GM19035 (cell line): ENCODE data around the gene POLN.

Experiments used
- ATAC-seq: cut with Tn5 transposase; IDR thresholded peaks from one replicate; pipeline ENCODE4 v1.9.1; 2021; ENCODE audit not compliant: unreplicated experiment

POLN gene

DNA sequence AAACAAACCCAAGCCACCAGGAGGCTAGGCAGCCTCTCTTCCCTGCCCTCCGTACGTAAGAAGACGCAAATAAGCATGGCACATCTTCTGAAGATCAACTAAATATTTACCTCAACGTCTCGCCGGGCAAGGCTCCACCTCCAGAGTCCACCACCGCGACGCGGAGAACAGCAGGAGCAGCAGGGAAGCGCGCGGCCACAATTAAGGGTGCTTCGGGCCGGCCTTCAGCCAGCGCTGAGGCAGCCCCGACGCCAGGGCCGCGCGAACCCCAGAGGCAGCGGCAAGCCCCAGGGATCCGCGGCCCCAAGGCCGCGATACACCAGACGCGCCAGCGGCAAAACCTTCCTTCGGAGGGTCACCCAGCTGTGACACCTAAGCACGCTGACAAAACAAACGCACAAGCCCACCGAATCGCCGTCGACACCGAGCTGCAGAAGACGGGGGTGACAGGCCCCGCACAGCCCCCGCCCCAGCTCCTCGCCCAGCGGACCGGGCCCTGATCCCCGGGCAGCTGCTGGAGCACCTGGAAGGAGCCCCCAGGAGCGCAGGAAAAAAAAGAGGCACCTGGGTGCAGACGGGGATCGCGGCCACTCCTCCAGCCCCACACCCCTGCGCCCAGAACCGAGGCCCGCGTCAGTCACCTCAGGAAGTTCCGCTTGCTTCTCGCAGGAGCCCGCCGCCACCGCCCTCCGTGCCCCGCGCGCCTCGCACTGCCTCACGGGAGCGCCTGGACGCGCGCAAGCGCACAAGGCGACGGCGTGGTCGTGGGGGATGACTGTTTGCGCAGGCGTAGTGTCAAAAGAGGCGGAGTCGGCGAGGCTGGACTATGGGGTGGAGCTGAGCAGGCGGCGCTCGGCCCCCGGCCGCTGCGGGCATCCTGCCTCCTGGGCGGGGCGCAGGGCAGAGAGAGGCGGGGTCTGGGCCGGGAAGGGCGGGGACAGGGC lies at the start of gene POLN, which contains the start of gene HAUS3:
Gene POLN (minus strand): TSS at position 712 of the 944 bp plus-strand sequence. CDS start 12,890 bp downstream, outside the sequence.
Gene HAUS3 (minus strand): TSS at position 712 of the 944 bp plus-strand sequence. CDS start 1,175 bp downstream, outside the sequence.
- ATAC-seq: peak; percentile 87

DNA sequence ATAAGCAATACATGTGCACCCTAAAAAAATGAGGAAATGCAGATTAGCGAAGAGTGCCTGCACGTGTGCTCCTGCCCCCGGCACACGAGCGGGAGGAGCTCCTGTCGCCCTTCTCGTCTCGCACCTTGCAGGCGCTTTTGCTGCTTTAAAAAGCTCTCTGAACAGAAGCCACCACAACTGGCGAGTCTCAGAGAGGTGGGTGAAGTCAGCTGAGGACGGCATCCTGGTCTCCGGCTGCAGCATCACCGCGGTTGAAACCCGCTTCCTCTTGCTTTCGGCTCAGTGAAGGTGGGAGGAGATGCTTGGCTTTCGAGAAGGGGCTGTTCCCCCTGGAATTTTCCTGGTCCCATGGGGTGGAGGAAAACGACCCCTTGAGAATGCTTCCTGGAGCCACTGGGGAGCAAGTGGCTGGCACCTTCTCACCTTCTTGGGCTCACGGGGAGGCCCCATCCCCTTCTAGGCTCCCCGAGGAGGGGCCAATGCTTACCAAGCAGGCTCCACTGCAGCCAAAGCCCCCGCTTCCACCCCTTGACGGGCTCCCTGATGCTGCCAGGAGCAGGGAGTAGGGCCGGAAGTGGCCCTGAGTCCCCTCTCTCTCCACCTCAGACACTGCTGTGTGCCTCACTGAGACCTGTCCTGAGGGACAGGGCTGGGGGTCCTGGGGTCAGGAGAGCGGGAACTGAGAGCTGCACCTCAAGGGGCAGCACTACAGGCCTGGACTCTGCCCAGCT lies 49.2 kb upstream of the POLN start:
- ATAC-seq: no peak

DNA sequence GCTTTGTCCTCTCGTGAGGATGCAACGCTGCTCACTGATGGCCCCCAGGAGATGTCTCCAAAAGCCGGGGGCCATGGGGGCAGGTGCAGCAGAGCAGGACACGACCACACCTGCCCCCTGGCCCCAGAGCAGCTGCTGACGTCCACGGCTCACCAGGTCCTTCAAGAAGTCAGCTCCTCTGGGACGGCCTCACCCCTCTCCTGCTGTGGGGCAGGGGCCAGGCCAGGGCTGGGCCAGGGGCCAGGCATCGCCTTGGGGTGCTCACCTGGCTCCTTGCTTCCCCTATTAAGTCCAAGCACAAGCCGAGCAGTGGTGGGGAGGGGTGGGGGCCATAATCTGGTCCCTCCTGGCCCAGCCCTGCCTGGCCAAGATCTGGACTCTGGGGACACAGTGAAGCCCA lies 48.6 kb upstream of the POLN start:
- no peak for ATAC-seq

DNA sequence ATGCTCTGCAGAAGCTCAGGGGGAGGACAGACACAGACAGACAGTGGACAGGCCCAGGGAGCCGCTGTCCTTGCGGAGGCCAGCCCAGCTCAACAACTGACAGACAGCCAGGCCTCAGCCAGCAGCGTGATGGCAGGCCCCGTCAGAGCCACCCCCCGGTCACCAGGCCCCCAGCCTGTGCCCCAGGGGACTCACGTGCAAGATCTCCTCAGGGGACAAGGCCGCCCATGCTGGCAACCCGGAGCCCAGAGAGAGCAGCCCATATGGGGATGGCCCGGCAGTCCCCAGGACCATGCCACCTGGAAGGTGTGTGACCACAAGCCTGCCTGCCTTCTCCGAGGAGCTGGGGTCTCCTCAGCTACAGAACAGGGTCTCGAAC lies 48.0 kb upstream of the POLN start:
- no peak for ATAC-seq

DNA sequence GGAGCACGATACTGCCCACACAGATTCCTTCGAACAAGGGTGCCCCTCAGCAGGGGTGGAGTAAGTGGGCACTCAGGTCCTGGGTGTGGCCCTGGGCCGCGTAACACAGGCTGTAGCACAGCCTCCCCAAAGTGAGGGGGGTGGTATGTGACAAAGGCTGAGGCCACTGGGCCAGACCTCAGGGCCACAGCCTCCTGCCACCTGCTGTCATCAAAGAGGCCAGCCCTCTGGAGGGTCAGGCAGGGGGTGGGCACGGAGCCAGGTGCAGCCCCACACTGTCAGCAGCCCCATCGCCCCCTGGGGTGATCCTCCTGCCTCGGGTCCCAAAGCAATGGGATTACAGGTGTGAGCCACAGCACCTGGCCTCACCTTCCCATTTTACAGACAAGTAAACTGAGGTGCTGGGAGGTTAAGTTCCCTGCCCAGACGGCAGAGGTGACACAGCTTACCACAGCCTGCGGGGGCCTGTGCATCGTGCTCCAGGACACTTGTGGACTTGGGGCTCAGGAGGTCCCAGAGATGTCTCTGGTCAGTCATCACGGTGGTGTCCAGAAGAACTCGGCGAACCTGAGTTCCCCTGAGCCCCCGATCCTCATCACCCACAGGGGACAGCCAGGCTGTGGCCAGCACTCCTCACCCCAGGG lies 47.5 kb upstream of the POLN start:
- ATAC-seq: no peak

DNA sequence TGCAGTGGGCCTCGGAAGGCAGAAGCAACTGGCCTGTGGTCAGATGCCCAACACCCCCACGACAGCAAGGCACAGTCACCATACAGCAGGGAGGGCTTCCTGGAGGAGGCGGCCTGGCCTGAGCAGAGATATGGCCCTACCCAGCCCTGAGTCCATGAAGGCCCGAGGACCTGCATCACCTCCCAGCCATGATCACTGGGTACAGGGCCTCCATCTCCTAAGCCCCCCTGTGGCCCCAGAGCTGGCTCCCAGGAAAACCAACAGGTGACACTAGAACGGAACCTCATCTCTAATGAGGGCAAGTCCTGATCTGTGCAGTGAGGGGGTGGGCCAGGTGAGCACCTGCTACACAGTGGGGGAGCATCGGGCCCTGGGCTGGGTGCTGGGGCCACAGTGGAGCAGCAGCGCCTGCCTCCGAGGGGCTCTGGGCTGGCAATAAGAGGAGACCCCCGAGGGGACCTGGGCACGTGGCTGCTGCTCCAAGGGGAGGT lies 46.2 kb upstream of the POLN start:
- ATAC-seq: no peak

DNA sequence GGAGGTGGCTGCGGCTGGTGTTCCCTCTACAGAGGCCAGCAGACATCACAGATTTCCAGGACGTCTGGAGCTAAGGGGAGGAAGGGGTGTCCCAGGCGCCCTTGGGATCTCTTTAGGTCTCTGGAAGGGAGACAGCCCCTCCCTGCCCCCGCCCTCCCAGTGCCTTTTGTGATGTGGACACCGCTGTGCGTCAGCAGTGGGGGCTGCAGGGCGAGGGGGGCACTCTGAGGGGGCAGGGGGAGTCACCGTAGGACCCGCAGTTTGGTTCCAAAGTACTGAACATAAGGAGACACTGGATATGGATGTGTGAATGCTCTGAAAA lies 45.6 kb upstream of the POLN start:
- no peak for ATAC-seq

DNA sequence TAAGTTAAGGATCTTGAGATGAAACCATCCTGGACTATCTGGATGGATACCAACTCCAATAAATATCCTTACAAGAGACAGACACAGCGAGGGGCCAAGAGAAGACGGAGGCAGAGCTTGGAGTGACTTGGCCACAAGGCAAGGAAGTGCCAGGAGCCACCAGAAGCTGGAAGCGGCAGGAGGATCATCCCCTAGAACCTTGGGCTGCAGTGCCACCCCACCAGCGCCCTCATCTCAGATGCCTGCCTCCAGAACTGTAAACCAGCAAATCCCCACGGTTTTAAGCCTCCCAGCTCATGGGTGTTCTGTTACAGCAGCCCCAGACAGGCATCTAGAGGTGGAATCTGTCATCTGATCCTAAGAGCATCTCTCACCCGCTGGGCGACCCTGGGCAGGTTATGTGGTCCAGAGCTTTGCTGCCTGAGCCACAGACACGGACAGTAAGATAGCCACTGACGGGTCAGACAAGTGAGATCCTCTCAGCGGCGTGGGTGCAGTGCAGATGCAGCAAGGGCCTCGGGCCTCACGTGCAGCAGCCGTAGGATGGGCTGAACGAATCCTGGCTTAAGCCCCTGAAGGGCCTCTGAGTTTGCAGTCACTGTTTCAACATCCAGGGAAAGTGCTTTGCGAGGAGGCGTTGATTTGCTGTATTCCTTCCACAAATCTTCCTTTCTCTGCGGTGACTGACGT lies 45.1 kb upstream of the POLN start:
- no peak for ATAC-seq

DNA sequence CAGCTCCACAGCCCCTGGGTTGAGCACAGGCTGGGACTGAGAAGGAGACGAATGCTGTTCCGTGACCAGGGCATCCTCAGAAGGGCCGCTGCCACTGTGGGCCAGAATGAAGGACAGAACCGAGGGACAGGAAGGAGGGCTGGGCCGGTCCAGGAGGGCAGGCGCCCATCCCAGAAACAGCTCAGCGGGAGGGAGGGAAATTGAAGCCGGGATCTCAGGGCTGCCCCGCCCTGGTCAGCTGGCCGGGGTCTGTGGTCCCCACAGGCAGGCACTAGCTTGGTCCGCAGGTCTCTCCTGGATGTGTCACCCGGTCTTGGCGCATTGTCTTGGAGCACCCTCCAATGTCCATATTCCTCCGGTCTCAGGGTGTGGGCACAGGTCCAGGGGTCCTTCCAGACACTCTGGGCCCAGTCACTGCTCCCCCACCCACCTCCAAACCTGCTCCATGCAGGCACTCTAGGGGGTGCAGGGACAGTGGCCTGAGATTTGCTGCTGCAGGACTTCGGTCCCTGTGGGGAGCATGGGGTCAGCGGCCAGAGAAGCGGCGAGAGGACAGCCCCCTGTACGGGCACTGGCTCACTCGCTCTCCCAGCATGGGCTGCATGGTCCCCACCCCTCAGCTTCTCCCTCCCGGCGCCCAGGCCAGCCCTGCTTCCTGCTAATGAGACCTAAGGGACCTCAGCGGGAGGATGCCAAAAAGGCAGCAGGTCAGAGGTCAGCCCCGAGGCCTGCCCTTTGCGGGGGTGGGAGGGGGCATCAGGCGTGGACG lies 43.9 kb upstream of the POLN start:
- no peak for ATAC-seq

DNA sequence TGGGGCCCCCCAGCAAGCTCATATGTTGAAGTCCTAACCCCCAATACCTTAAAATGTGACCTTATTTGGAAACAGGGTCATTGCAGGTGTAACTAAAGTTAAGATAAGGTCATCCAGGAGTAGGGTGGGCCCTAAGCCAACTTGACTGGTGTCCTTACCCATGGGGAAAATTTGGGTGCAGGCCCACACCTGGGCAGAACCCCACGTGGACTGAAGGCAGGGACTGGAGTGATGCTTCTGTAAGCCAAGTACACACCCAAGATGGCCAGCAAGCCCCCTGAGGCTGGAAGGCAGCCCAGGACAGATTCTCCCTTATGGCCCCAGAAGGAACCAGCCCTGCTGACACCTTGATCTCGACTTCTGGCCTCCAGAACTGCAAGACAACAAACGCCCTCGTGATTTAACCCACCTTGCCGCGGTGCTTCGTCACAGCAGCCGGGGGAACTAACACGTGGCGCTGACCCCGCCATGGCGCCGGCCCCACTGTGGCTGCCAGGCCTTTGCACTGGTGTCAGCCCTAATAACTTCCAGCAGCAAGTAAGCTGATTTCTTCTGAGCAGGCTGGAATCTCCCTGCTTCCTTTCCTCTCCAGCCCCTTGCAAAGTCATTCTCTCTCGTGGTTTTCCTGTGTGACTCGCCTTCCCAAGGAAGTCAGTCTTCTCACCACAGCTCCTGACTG lies 43.2 kb upstream of the POLN start:
- no peak for ATAC-seq

DNA sequence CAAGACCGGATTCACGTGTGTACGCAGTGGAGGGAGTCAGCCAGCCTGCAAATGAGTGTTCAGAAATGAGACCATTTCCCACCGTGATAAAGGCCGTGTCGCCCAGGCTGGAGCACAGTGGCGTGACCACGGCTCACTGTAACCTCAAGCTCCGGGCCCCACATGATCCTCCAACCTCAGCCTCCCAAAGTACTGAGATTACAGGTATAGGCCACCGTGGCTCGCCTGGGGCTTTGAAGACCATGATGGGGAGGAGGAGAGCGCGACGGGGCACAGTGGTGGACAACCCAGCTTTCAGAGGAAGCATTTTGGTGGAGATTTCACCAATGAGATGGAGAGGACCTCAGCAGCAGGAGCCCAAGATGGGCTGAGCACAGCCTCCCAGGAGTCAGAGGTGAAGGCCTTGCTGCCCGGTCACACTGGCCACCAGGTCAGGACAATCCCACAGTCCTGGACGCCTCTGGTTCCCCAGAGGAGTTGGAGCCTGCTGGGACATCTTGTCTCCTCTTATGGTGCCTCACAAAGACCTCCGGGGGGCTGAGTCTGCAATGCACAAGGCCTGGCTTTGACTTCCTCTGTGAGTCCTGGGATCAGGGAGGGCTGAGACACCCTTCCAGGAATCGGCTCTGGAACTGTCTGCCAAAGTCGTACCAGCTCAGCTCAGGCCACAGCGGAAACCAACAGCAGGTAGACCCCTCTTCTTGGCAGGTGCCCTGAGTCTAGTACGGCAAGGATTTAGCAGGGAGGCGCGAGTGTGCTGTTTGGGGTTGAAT lies 42.4 kb upstream of the POLN start:
- ATAC-seq: no peak

DNA sequence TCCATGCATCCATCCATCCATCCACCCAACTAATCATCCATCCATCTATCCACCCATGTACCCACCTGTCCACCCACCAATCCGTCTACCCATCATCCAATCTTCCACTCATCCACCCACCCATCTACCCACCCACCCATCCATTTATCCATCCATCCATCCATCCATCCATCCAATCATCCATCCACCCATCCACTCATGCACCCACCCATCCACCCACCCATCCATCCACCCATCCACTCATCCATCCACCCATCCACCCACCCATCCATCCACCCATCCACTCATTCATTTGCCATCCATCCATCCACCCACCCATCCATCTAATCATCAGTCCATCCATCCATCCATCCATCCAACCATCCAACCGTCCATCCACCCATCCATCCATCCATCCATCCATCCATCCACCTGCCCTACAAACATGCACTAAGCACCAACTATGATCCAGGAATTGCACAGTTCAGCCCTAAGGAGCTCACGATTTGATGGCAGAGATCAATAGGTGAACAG lies 41.3 kb upstream of the POLN start:
- ATAC-seq: no peak

DNA sequence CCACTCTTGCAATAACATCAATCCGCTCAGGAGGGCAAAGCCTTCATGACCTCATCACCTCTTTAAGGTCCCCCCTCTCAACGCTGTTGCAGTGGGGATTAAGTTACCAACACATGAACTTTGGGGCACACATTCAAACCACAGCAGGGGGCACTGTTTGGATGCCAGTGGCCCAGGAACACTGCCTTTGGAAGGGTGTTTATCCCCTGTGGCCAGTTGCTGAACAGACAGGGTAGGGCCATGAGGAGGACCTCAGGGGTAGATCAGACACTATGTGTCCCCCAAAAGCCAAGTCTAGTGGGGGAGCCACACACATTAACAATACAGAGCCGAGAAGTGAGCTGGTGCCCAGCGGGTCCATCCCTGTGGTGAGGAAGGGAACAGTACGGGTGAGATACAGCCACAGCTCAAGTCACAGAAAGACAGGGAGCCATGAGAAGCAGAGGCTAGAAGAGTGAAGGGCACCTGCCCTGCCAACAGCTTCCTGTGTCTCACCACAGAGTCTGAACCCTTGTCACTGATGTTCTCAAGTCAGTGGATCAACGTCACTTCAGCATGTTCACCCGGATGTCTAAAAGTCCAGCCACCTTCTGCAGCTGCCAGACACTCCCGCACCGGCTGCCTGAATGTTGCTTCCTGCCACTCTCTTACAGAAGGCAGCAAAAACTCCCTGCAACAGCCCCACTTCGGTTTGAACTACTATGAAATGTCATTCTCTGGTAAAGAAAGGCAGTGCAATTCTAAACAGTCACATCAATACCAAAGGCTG lies 39.8 kb upstream of the POLN start:
- ATAC-seq: peak; percentile 86

DNA sequence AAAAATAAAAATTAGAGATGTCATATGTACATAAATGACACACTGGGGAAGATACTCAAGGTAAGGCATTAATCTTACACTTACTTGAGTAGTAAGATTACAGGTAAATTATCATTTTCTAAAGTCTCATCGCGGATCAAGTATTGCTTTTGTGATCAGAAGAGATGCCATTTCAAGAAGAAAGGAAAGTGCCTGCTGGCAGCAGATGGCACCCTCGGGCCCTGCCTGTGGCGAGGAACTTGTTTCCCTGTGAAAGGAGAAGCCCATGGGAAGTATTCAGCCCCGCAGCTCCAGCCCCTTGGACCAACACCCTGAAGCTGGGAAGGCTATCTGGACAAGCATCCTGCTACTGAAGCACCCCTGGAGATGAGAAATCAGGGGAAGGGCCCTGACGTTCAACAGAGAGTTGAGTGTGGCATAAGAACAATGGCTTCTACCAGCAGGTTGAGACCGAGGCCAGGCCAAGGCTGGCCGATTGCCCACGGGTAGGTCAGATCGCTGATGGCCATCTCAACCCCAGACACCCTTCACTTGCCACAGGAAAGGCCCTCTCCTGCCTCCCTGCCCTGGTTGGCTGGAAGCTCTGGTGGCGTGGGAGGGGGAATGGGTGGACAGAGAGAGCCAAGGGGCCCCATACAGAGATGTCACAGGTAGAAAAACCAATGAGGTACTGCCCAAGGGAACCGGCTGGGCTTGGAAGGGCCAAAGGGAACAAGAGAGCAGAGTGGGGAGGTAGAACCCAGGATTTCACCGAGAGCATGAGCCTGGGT lies 38.8 kb upstream of the POLN start:
- no peak for ATAC-seq

DNA sequence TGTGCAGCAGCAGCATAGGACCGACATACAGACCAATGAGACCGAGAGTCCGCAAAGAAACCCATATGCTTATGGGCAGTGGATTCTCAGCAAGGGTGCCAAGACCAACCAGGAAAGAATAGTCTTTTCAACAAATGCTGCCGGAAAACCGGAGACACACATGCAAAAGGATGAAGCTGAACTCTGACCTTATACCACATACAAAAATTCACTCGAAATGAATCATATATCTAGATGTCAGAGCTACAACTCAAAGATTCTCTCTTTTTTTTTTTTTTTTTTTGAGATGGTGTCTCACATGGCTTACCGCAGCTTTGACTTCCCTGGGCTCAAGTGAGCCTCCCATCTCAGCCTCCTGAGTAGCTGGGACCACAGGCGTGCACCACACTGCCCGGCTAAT lies 36.0 kb upstream of the POLN start:
- no peak for ATAC-seq

DNA sequence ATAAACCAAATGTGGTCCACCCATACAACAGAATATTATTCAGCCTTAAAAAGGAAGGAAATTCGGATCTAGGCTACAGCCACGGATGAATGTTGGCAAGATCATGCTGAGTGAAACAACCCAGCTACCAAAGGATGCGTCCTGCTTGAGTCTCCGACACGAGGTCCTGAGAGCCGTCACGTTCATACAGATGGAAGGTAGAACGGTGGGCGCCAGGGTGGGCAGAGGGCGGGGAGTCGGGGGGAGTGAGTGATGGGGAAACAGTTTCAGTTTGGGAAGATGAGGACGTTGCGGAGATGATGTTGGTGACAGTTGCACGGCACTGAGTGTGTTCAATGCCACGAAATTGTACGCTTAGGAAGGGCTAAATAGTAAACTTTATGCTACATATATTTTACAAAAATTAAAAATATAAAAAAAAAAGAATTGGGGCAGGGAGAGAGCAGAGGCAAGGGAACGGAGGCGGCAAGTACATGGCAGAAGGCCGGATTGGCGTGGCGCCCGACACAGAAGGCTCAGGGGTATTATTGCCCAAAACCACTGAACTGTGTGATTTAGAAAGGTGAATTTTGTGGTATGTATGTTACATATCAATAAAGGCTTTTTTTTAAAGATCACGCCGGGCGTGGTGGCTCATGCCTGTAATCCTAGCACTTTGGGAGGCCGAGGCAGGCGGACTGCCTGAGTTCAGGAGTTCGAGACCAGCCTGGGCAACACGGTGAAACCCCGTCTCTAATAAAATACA lies 34.8 kb upstream of the POLN start:
- ATAC-seq: no peak
